ENCODE results near the gene AEBP2.
"Not testable (repeated sequence)": the region's sequence is repeated elsewhere in the genome, so short reads cannot be mapped to it uniquely, and the experiment has no call there.

AEBP2 gene

DNA sequence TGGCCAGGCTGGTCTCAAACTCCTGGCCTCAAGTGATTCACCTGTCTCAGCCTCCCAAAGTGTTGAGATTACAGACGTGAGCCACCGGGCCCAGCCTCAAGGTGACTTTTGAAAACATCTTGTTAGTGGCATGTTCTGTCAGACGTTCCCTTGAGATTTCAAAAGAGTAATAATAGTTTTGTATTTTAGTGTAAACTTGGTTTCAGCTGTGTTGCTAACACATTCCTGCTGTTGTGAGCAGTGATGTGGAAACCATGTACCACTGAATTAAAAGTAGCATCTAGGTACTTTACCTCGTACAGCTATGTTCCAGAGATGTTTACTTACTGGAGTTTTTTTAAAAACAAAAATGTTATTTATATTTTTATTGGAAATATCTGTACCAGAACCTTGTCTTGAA lies 111.3 kb downstream of the AEBP2 start:
- FAIRE-seq (no peak), DNase-seq (ENCODE audit: insufficient read length, low spot score) (no peak)
- TF ChIP-seq, protein P1, sequence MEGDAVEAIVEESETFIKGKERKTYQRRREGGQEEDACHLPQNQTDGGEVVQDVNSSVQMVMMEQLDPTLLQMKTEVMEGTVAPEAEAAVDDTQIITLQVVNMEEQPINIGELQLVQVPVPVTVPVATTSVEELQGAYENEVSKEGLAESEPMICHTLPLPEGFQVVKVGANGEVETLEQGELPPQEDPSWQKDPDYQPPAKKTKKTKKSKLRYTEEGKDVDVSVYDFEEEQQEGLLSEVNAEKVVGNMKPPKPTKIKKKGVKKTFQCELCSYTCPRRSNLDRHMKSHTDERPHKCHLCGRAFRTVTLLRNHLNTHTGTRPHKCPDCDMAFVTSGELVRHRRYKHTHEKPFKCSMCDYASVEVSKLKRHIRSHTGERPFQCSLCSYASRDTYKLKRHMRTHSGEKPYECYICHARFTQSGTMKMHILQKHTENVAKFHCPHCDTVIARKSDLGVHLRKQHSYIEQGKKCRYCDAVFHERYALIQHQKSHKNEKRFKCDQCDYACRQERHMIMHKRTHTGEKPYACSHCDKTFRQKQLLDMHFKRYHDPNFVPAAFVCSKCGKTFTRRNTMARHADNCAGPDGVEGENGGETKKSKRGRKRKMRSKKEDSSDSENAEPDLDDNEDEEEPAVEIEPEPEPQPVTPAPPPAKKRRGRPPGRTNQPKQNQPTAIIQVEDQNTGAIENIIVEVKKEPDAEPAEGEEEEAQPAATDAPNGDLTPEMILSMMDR (IDR thresholded peaks at IDR 0.05; ENCODE audit: insufficient read depth, missing control alignments) = no peak

GRCh38 chr12:19552441-19553097 lies 113.3 kb downstream of the AEBP2 start:
- not testable (repeated sequence) for FAIRE-seq; DNase-seq (ENCODE audit: insufficient read length, low spot score)

DNA sequence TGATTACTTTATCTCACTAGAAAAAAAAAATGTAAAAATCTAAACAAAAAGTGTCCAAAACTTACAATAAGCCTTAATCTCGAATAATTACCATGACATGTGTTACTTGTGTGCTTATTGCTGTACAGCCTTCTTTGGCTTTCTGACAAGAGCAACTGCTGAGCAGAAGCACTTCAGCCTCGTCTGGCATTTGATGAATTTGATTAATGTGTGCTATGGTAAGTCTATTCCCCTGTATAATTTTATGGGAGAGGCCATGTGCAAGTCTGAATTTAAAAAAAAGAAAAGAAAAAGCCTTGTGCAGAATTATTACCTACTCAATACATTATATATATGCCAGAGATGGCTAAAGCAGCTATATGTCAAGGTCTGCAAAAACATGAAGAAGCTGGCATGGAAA lies 113.9 kb downstream of the AEBP2 start:
- DNase-seq (ENCODE audit: insufficient read length, low spot score) = no peak
- TF ChIP-seq, protein P1 (IDR thresholded peaks at IDR 0.05; ENCODE audit: insufficient read depth, missing control alignments) = no peak
- no peak for FAIRE-seq

DNA sequence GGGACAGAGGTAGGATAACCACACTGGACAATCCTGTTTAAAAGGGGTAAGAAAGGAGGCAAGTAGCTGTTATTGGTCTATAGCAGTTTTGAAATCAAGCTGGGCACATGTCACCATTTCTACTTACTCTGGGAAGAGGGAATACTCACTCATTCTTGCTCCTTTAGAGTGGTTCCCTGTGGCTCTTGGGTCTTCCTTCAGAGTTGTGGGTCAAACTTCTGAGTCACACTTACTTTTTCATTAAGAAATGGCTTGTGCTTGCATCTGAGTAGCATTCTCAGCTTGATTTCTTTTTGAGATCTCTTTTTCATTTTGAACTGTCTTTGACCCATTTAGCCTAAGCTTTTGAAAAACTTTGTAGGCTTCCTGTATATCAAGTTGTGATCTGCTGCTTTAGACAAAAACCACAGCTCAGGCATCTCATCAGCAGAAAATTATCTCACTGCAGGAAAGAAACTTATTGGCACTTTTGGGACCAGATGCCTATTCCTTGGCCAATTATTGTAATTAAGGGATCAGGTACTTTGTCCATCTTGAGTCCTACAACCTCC lies 122.2 kb downstream of the AEBP2 start:
- TF ChIP-seq, protein P1 (IDR thresholded peaks at IDR 0.05; ENCODE audit: insufficient read depth, missing control alignments) = no peak
- no peak for FAIRE-seq
- no peak for DNase-seq (ENCODE audit: insufficient read length, low spot score)
